ENCODE results near the gene LIFR. TPM values are rescaled to one million over a fixed set of nuclear protein-coding genes. Genes with fewer than 3 reads are reported as not detected.
"Not testable (repeated sequence)": the region's sequence is repeated elsewhere in the genome, so short reads cannot be mapped to it uniquely, and the experiment has no call there.

Gene LIFR
- total RNA-seq, 1 donor from 2014 or later = 13.8 TPM

GRCh38 chr5:38518341-38518740 is 38.1 kb downstream of the LIFR start:
- H3K36me3 ChIP-seq (ENCODE audit: control insufficient read depth, insufficient read depth, low read length) = peaks cover 3% of the 10 kb centered on the region
- H3K27me3 ChIP-seq (ENCODE audit: control insufficient read depth, insufficient read depth, low read length) = no peaks in the 10 kb centered on the region
- TF ChIP-seq CTCF (IDR thresholded peaks at IDR 0.05; ENCODE audit: insufficient read depth, low read length, poor library complexity, severe bottlenecking) = no peak
- DNase-seq (ENCODE audit: low read depth) = no peak
- H3K4me3 ChIP-seq (ENCODE audit: low read depth, low read length) = no peak overlapping the region

- H3K4me3 ChIP-seq (ENCODE audit: low read depth, low read length); H3K36me3 ChIP-seq (ENCODE audit: control insufficient read depth, insufficient read depth, low read length); DNase-seq (ENCODE audit: low read depth); H3K27me3 ChIP-seq (ENCODE audit: control insufficient read depth, insufficient read depth, low read length): not testable (repeated sequence)
Measured at GRCh38 chr5:38516649-38517048, 39.8 kb downstream of the LIFR start.

GRCh38 chr5:38515646-38516045 is 40.8 kb downstream of the LIFR start:
- Histone ChIP-seq H3K27me3 (ENCODE audit: control insufficient read depth, insufficient read depth, low read length) (no peaks in the 10 kb centered on the region), H3K4me3 (ENCODE audit: low read depth, low read length) (no peak overlapping the region), H3K36me3 (ENCODE audit: control insufficient read depth, insufficient read depth, low read length) (no peaks in the 10 kb centered on the region)
- no peak for DNase-seq (ENCODE audit: low read depth)
- TF ChIP-seq CTCF (IDR thresholded peaks at IDR 0.05; ENCODE audit: insufficient read depth, low read length, poor library complexity, severe bottlenecking) = peak; percentile 60

GRCh38 chr5:38515092-38515491 is 41.4 kb downstream of the LIFR start:
- no peak for DNase-seq (ENCODE audit: low read depth)
- no peak overlapping the region for H3K4me3 ChIP-seq (ENCODE audit: low read depth, low read length)
- no peak for TF ChIP-seq CTCF (IDR thresholded peaks at IDR 0.05; ENCODE audit: insufficient read depth, low read length, poor library complexity, severe bottlenecking)
- H3K36me3 ChIP-seq (ENCODE audit: control insufficient read depth, insufficient read depth, low read length) = no peaks in the 10 kb centered on the region
- H3K27me3 ChIP-seq (ENCODE audit: control insufficient read depth, insufficient read depth, low read length) = no peaks in the 10 kb centered on the region

GRCh38 chr5:38509185-38509584 is 47.3 kb downstream of the LIFR start:
- no peak overlapping the region for H3K4me3 ChIP-seq (ENCODE audit: low read depth, low read length)
- TF ChIP-seq CTCF (IDR thresholded peaks at IDR 0.05; ENCODE audit: insufficient read depth, low read length, poor library complexity, severe bottlenecking) = no peak
- H3K36me3 ChIP-seq (ENCODE audit: control insufficient read depth, insufficient read depth, low read length) = no peaks in the 10 kb centered on the region
- DNase-seq (ENCODE audit: low read depth) = no peak
- no peaks in the 10 kb centered on the region for H3K27me3 ChIP-seq (ENCODE audit: control insufficient read depth, insufficient read depth, low read length)

GRCh38 chr5:38506302-38506701 is 50.1 kb downstream of the LIFR start:
- Histone ChIP-seq H3K4me3 (ENCODE audit: low read depth, low read length) (no peak overlapping the region), H3K36me3 (ENCODE audit: control insufficient read depth, insufficient read depth, low read length) (no peaks in the 10 kb centered on the region), H3K27me3 (ENCODE audit: control insufficient read depth, insufficient read depth, low read length) (no peaks in the 10 kb centered on the region)
- no peak for TF ChIP-seq CTCF (IDR thresholded peaks at IDR 0.05; ENCODE audit: insufficient read depth, low read length, poor library complexity, severe bottlenecking)
- no peak for DNase-seq (ENCODE audit: low read depth)

Data from kidney epithelial cell (primary cell).